Heart left ventricle (tissue), 16 donors: ENCODE data around the gene F2RL2. TPM values are rescaled to one million over a fixed set of nuclear protein-coding genes. Genes with fewer than 3 reads are reported as not detected.

ENCODE experiments used
- ATAC-seq, 4 donors: fragments of 200-7000 bp; cut with Tn5 transposase; one replicate each; pipeline ENCODE4 v1.9.1; 2020 to 2022; ENCODE audit warnings: moderate library complexity in 4 of 4, mild to moderate bottlenecking in 3 of 4, moderate number of reproducible peaks in 1 of 4
- DNase-seq, 5 donors: peaks; one replicate each; pipeline ENCODE4 v3.0.0-alpha.2; 2020
- H3K27ac ChIP-seq, 12 donors: fragments of 200-600 bp; sonication (generic) in 4 of 12; one replicate each; pipeline versions ENCODE4 v1.5.0 to v1.8.0; 2016 to 2022; ENCODE audit warnings: mild to moderate bottlenecking in 2 of 12
- H3K27me3 ChIP-seq, 9 donors: fragments of 200-600 bp; sonication (generic) in 2 of 9; one replicate each; pipeline versions ENCODE4 v1.5.1 to v1.8.0; 2016 to 2022; ENCODE audit warnings: mild to moderate bottlenecking in 3 of 9
- H3K36me3 ChIP-seq, 9 donors: fragments of 200-600 bp; sonication (generic) in 2 of 9; one replicate each; pipeline versions ENCODE4 v1.5.0 to v1.8.0; 2018 to 2022; ENCODE audit warnings: mild to moderate bottlenecking in 2 of 9
- H3K4me1 ChIP-seq, 12 donors: fragments of 200-600 bp; sonication (generic) in 4 of 12; one replicate each; pipeline versions ENCODE4 v1.5.0 to v1.8.0; 2016 to 2022; ENCODE audit warnings: mild to moderate bottlenecking in 3 of 12
- H3K4me3 ChIP-seq, 12 donors: fragments of 200-600 bp; sonication (generic) in 4 of 12; one replicate each; pipeline versions ENCODE4 v1.5.0 to v1.8.0; 2017 to 2022; ENCODE audit warnings: mild to moderate bottlenecking in 9 of 12, moderate library complexity in 4 of 12
- H3K9me3 ChIP-seq, 12 donors: fragments of 200-600 bp; sonication (generic) in 4 of 12; one replicate each; pipeline versions ENCODE4 v1.5.0 to v1.8.0; 2016 to 2022; ENCODE audit warnings: mild to moderate bottlenecking in 1 of 12
- POLR2A ChIP-seq, 2 donors: fragments of 450-650 bp; IDR thresholded peaks; one replicate each; pipeline ENCODE4 v1.6.1; 2017; ENCODE audit warnings: antibody characterized with exemption in 2 of 2, mild to moderate bottlenecking in 2 of 2, moderate library complexity in 2 of 2
- WGBS, 4 donors: extraction: QIAGEN DNeasy Blood & Tissue Kit in 2 of 4; methylation state at CpG; one replicate each; pipeline versions ENCODE4 v1.1.5 to v1.1.7; 2013 to 2018; 5-methylcytosine and 5-hydroxymethylcytosine counted together
- intact Hi-C, 10 donors: fragments of 100-400 bp; cut with DNase I; formaldehyde crosslinking; loops; one replicate each; pipeline versions ENCODE4 v1.11.1 to v1.14.2; 2022
- polyA plus RNA-seq, 2 donors: library from polyadenylated mRNA; stranded (reverse); fragments of 200-250 nt; gene quantifications; one replicate each; pipeline ENCODE4 v1.2.3, GENCODE V29; 2013
- total RNA-seq, 9 donors: library from RNA; depleted of rRNA in 2 of 9; stranded (reverse); fragments of >200 nt in 2 of 9; fragmentation: NEBNext Ultra II Directional in 3 of 9; extraction: Animal tissue kit (Norgen Biotek cat#: 25700) in 3 of 9; gene quantifications; one replicate each; pipeline versions ENCODE4 v1.1.0 to v1.2.4, GENCODE V29; 2016 to 2023
- TF ChIP-seq, protein P1 (sequence below), 12 donors: fragments of 200-600 bp; sonication (generic) in 4 of 12; IDR thresholded peaks; one replicate each; pipeline versions ENCODE4 v1.5.0 to v1.8.0; 2018 to 2022; ENCODE audit warnings: antibody characterized with exemption in 12 of 12, mild to moderate bottlenecking in 5 of 12
- donor health status: ischemic (EF 13 %, LVEDD 7.1; RV severe dilation, severe dysfunction).
- donor health status: healthy with polysubstance abuse.
- donor health status: DM: no; HTN: yes; CAD: no.
- donor health status: DM: no; HTN: no; CAD: no.
- donor health status: ischemic (EF 25% LVEDD 6.9; RV normal size, moderate dysfunction).
- donor health status: ischemic (EF 25% LVEDD 5.7; RV mildly dilated, moderate dysfunction).
- donor health status: healthy.
- donor health status: DM: yes; HTN: yes; CAD: no.
- donor health status: ischemic (EF 35%, LVEDD 5.7; RV mildly dilated, moderate dysfunction).
- donor health status: nonischemic (EF 11% LVEDD 7.7; RV severe dilation, severe dysfunction).
- donor health status: DM: yes; HTN: yes; CAD: no.
- donor health status: PGD.
- donor health status: ischemic (EF 29% LVEDD 5.4; RV normal size, mild dysfunction).
- donor health status: nonischemic (EF 23%, LVEDD 6.1; RV moderate dilation, normal function).

Gene F2RL2
- total and polyA plus RNA-seq, 11 donors: 0.08 to 1.7 (median 0.52) TPM

DNA sequence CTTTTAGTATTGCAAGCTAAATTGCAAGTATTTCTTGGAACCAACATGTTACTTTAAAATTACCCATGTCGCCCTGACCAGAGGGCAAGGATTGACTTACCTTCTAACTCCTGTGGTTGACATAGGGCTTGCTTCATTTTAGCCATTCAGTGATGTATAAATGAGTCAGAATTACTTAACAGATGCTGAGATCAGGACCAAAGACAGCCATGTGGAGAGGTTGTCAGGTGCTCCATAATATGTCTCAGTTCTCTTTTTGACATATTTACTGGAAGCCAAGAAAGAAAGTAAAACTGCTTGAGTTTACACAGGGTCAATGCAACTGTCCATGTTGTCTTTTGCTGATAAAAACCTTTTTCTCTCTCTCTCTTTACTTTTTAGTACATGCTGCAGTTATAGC is 33.2 kb downstream of the F2RL2 start:
- Histone ChIP-seq H3K27me3 (peaks cover 0 to 6% (median 0%) of the 10 kb centered on the region in 9 donors), H3K4me3 (no peak overlapping the region), H3K36me3 (peaks cover 0 to 10% (median 0%) of the 10 kb centered on the region in 9 donors), H3K27ac (no peak overlapping the region), H3K4me1 (no peaks in the 10 kb centered on the region), H3K9me3 (no peaks in the 10 kb centered on the region)
- ATAC-seq (no peak), DNase-seq (no peak)
- WGBS, 4 donors: 90 to 99% (median 96%) methylated on average over 1 of the region's 1 CpG
- intact Hi-C loops: loop anchor here in 1 of 10 donors (10.0 kb wide), 1 partner anchor 175 kb away; no protein-coding TSS in a partner anchor
- no peak for TF ChIP-seq POLR2A (IDR thresholded peaks at IDR 0.05)
- TF ChIP-seq, protein P1, sequence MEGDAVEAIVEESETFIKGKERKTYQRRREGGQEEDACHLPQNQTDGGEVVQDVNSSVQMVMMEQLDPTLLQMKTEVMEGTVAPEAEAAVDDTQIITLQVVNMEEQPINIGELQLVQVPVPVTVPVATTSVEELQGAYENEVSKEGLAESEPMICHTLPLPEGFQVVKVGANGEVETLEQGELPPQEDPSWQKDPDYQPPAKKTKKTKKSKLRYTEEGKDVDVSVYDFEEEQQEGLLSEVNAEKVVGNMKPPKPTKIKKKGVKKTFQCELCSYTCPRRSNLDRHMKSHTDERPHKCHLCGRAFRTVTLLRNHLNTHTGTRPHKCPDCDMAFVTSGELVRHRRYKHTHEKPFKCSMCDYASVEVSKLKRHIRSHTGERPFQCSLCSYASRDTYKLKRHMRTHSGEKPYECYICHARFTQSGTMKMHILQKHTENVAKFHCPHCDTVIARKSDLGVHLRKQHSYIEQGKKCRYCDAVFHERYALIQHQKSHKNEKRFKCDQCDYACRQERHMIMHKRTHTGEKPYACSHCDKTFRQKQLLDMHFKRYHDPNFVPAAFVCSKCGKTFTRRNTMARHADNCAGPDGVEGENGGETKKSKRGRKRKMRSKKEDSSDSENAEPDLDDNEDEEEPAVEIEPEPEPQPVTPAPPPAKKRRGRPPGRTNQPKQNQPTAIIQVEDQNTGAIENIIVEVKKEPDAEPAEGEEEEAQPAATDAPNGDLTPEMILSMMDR (IDR thresholded peaks at IDR 0.05): no peak

DNA sequence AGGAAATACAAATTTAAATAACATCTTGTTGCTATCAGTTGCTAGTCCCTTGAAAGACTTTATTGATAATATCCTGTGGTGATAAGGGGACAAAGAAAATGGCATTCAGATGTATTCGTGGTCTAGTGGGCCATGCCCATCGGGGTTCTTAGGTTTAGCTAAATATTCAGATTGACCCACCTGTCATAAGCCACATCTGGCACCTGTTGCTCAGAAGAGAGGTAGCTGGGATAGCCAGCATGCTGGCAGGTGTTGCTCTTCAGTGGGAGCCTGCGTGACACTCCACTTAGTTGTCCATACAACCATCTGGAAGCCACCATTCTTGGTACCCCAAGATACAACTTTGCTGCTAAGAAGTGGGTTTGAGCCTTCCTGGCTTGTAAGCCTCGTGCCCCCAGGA is 36.7 kb downstream of the F2RL2 start:
- Histone ChIP-seq H3K9me3 (no peaks in the 10 kb centered on the region), H3K27me3 (peaks cover 0 to 11% (median 0%) of the 10 kb centered on the region in 9 donors), H3K4me3 (no peak overlapping the region), H3K36me3 (no peaks in the 10 kb centered on the region), H3K27ac (no peak overlapping the region), H3K4me1 (peaks cover 0 to 17% (median 0%) of the 10 kb centered on the region in 12 donors)
- WGBS, 4 donors: 82 to 91% (median 90%) methylated on average over 4 of the region's 4 CpGs
- intact Hi-C loops: loop anchor here in 1 of 10 donors (10.0 kb wide), 1 partner anchor 182 kb away; the partner anchor contains the start of gene IQGAP2
- DNase-seq (no peak), ATAC-seq (no peak)
- TF ChIP-seq POLR2A (IDR thresholded peaks at IDR 0.05): no peak
- TF ChIP-seq, protein P1 (IDR thresholded peaks at IDR 0.05): no peak

DNA sequence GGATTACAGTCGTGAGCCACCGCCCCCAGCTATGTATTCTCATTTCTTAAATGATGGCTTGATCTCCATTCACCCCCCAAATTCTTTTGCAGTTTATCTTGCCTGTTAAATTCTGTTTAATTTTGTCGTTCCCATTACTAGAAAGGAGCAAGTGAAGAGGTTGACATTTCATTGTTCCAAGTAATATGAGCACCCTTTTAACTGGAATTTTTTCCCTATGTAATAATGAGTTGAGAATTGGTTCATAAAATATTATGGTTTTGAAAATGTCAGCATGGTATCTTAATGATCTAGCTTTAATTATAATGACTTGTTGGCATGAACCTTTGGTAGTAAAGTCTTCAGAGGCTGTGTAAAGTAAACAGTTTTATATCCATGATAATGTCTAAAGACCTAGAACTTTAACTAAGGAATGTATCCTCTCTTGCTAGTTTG is 37.4 kb downstream of the F2RL2 start:
- Histone ChIP-seq H3K36me3 (no peaks in the 10 kb centered on the region), H3K9me3 (no peaks in the 10 kb centered on the region), H3K4me3 (no peak overlapping the region), H3K27me3 (peaks cover 0 to 11% (median 0%) of the 10 kb centered on the region in 9 donors), H3K27ac (no peak overlapping the region), H3K4me1 (peaks cover 0 to 24% (median 0%) of the 10 kb centered on the region in 12 donors)
- ATAC-seq: no peak
- TF ChIP-seq POLR2A (IDR thresholded peaks at IDR 0.05): no peak
- TF ChIP-seq, protein P1 (IDR thresholded peaks at IDR 0.05): no peak
- intact Hi-C loops: loop anchor here in 1 of 10 donors (10.0 kb wide), 1 partner anchor 181 kb away; the partner anchor contains the start of gene IQGAP2
- DNase-seq: no peak
- 91 to 92% (median 92%) methylated on average over 3 of the region's 3 CpGs for WGBS, 4 donors

DNA sequence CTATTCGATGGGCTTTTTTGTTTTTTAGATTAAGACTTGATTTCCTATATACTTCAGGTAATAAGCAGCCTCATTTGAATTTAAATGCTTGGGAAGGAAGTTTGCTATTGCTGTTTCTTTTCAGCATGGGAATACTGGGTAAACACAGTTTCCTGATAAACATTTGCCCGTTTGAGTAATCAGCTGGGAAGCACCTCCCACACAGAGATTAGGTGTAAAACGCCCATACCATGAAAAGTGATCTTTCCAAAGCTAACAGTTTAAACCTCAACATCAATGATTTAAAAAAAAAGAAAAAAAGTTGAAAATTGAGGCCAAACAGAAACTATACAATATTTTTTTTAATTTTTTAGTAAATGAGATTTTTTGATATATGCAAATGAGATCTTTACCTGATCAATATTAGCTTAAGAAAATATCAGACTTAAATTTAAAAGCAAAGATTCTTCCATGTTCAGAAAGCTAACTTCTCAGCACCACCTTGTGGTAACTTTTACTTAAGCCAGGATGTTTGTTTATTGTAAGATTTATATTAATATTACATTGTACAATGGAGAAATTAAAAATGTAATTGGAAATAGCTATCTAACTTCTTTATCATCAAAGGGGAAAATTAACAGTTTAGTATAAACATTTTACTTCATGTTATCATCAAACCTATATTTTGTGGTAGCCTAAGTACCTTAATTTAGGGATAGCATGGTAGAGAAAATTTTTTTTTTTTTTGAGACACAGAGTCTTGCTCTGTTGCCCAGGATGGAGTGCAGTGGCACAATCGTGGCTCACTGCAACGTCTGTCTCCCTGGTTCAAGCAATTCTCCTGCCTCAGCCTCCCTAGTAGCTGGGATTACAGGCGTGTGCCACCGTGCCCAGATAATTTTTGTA is 39.8 kb downstream of the F2RL2 start:
- intact Hi-C loops: loop anchor here in 2 of 10 donors (5.0 to 10.0 kb wide), 2 partner anchors 179 to 246 kb away; partner anchors contain the start of gene IQGAP2 (in 1 of the 2)

More for the DNA sequence above, 39.8 kb downstream of the F2RL2 start:
- no peak overlapping the region for H3K4me3 ChIP-seq
- peaks cover 0 to 28% (median 0%) of the 10 kb centered on the region in 12 donors for H3K4me1 ChIP-seq
- no peaks in the 10 kb centered on the region for H3K36me3 ChIP-seq
- no peak for ATAC-seq
- H3K27me3 ChIP-seq: peaks cover 0 to 11% (median 0%) of the 10 kb centered on the region in 9 donors
- DNase-seq: no peak
- no peaks in the 10 kb centered on the region for H3K9me3 ChIP-seq
- WGBS, 4 donors: 43 to 50% (median 45%) methylated on average over 7 of the region's 7 CpGs
- TF ChIP-seq POLR2A (IDR thresholded peaks at IDR 0.05): no peak
- TF ChIP-seq, protein P1 (IDR thresholded peaks at IDR 0.05): peak in 8 of 12 donors; percentile 25 to 58 (median 36)
- H3K27ac ChIP-seq: peak overlapping the region in 1 of 12 donors; percentile 56
